ENCODE data around the gene BCAS3. TPM values are rescaled to one million over a fixed set of nuclear protein-coding genes. Genes with fewer than 3 reads are reported as not detected.

BCAS3 gene
- total RNA-seq, 1 donor: 23.7 TPM

DNA sequence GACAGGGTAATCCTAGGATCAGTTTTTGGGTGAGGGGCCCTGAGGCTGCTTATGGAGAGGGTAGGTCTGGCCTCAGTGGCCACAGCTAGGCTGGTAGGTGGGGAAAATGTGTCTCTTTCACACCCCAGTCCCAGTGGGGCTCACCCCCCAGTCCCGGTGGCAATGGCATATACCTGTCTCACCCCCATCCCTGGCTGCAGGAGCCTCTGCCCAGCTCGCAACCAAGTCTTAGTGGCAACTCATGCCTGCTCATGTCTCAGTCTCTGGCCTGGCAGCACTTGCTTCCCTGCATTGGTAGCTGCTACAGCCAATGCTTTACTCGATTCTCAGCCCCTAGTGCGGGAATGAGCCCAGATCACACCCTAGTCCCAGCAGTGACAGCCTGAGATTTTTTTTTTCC, 221.5 kb downstream of the BCAS3 start:
- no peak overlapping the region for H3K4me3 ChIP-seq (ENCODE audit: low read depth, low read length)
- TF ChIP-seq, protein P1, sequence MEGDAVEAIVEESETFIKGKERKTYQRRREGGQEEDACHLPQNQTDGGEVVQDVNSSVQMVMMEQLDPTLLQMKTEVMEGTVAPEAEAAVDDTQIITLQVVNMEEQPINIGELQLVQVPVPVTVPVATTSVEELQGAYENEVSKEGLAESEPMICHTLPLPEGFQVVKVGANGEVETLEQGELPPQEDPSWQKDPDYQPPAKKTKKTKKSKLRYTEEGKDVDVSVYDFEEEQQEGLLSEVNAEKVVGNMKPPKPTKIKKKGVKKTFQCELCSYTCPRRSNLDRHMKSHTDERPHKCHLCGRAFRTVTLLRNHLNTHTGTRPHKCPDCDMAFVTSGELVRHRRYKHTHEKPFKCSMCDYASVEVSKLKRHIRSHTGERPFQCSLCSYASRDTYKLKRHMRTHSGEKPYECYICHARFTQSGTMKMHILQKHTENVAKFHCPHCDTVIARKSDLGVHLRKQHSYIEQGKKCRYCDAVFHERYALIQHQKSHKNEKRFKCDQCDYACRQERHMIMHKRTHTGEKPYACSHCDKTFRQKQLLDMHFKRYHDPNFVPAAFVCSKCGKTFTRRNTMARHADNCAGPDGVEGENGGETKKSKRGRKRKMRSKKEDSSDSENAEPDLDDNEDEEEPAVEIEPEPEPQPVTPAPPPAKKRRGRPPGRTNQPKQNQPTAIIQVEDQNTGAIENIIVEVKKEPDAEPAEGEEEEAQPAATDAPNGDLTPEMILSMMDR (IDR thresholded peaks at IDR 0.05; ENCODE audit: insufficient read depth, low read depth, low read length): no peak
- no peak for DNase-seq (ENCODE audit: low read depth)

DNA sequence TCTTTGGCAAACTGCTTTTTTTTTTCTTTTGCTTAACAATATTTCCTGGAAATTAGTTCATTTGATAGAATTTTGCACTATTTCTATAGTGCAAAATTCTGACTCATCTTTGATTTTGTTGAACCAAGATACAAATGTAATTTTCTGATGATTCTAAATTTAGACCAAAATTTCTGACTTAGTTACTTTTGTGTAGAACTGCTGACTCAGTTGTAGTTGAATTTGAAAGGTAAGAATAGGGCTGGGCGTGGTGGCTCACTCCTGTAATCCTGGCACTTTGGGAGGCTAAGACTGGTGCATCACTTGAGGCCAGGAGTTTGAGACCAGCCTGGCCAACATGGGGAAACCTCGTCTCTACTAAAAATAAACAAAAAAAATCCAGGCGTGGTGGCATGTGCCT, 223.0 kb downstream of the BCAS3 start:
- no peak overlapping the region for H3K4me3 ChIP-seq (ENCODE audit: low read depth, low read length)
- no peak for DNase-seq (ENCODE audit: low read depth)
- TF ChIP-seq, protein P1 (IDR thresholded peaks at IDR 0.05; ENCODE audit: insufficient read depth, low read depth, low read length): no peak

DNA sequence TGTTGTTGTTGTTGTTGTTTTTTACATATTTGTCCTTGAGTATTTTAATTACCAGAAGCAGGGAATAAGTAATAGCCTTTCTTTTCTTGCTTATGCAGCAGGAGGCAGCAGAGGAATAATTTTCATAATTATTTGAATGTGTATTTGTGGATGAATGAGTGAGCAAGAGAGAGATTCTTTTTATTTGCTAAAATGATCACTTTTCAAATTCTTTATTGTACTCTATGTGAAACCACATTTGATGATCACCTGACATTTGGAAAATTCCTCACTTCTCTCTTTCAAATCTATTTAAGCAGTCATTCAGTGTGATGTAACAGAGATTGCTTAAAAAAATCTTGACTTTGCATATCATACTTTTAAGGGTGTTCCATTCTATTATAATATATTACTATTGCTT, 223.6 kb downstream of the BCAS3 start:
- TF ChIP-seq, protein P1 (IDR thresholded peaks at IDR 0.05; ENCODE audit: insufficient read depth, low read depth, low read length): no peak
- no peak overlapping the region for H3K4me3 ChIP-seq (ENCODE audit: low read depth, low read length)
- DNase-seq (ENCODE audit: low read depth): peak; percentile 16

DNA sequence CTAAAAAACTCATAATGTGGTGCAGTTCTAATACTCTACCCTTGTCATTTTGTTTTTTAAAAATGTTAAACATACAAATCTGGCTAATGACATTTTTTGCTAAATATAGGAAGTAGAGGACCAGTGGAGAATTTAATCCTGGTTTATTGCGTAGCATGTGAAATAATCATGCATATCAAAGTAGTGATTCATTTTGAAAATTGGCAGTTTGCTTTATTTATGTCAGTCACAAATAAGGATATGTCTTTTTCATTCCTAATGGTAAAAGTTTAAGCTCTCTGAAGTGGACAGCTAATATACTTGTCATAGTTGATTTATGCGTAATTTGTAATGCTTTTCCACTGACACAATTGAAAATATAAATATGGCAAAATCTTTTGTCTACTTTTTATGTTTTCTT, 224.2 kb downstream of the BCAS3 start:
- no peak overlapping the region for H3K4me3 ChIP-seq (ENCODE audit: low read depth, low read length)
- peak; percentile 22 for DNase-seq (ENCODE audit: low read depth)
- TF ChIP-seq, protein P1 (IDR thresholded peaks at IDR 0.05; ENCODE audit: insufficient read depth, low read depth, low read length): no peak

DNA sequence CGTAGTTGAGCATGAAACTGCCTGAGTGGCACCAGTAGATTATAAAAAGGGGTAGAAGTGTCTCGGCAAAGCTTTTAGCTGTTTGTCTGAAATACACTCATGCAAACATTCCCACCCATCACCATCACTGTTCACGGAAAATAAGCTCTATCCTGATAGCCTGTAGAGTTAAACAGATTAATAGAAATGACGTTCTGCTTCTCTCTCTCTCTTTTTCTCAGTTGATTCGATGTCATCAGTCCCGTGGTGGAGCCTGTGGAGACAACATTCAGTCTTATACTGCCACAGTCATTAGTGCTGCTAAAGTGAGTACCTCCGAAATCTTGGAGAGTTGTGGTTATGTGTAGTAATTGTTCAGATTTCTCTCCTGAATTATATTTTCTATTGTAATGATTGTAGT, 224.7 kb downstream of the BCAS3 start:
- TF ChIP-seq, protein P1 (IDR thresholded peaks at IDR 0.05; ENCODE audit: insufficient read depth, low read depth, low read length): no peak
- H3K4me3 ChIP-seq (ENCODE audit: low read depth, low read length): no peak overlapping the region
- peak; percentile 13 for DNase-seq (ENCODE audit: low read depth)

DNA sequence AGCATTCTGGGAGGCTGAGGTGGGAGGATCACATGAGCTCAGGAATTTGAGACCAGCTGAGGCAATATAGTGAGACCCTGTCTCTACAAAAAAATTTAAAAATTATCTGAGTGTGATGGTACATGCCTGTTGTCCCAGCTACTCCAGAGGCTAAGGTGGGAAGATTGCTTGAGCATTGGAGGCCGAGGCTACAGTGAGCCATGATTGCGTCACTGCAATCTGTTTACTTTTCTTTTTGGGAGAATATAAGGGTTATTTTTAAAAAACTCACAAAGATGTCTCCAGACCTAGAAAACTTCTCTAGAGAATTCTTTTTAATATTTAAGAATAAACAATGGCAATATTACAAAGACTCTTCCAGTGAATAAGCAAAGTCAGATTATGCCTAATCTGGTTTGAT, 226.9 kb downstream of the BCAS3 start:
- DNase-seq (ENCODE audit: low read depth): no peak
- TF ChIP-seq, protein P1 (IDR thresholded peaks at IDR 0.05; ENCODE audit: insufficient read depth, low read depth, low read length): no peak
- H3K4me3 ChIP-seq (ENCODE audit: low read depth, low read length): no peak overlapping the region

DNA sequence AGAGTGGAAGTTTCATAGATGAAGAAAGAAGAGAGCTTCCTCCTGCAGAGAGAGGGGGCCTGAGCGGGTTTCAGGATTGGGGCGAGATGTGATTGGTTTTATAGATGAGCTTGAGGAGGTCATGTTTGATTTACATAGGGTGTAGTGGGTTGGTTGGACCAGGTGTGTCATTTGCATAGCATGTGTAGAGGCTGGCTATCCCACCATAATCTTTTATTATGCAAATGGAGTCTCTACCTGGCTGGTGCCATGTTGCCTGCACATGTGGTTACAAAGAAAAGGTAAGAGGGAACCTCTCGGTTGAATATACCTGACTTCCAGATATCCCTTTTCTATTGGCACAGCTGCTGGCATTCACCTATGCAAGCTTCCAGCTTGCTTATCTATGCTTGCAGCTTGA, 228.1 kb downstream of the BCAS3 start:
- no peak for DNase-seq (ENCODE audit: low read depth)
- H3K4me3 ChIP-seq (ENCODE audit: low read depth, low read length): no peak overlapping the region
- TF ChIP-seq, protein P1 (IDR thresholded peaks at IDR 0.05; ENCODE audit: insufficient read depth, low read depth, low read length): no peak
